Vagina (tissue), 2 donors: Measurements from ENCODE around the gene ZSCAN10. TPM values are rescaled to one million over a fixed set of nuclear protein-coding genes. Genes with fewer than 3 reads are reported as not detected.
"Not testable (repeated sequence)": the region's sequence is repeated elsewhere in the genome, so short reads cannot be mapped to it uniquely, and the experiment has no call there.

Source experiments
- DNase-seq, 2 donors: peaks; one replicate each; pipeline ENCODE4 v3.0.0-alpha.2; 2017; ENCODE audit errors: extremely low spot score in 2 of 2
- H3K27ac ChIP-seq: fragments of 200-600 bp; sonication (generic); one replicate; pipeline ENCODE4 v1.5.1; 2019
- H3K27me3 ChIP-seq: fragments of 200-600 bp; sonication (generic); one replicate; pipeline ENCODE4 v1.5.1; 2019
- H3K36me3 ChIP-seq, 2 donors: fragments of 200-600 bp; sonication (generic); one replicate each; pipeline ENCODE4 v1.5.1; 2017 to 2019
- H3K4me1 ChIP-seq: fragments of 200-600 bp; sonication (generic); one replicate; pipeline ENCODE4 v1.5.1; 2019
- H3K4me3 ChIP-seq, 2 donors: fragments of 200-600 bp; sonication (generic); 1 replicate in 1 of 2; 2 replicates in 1 of 2; pipeline ENCODE4 v1.5.1; 2016 to 2019
- H3K9me3 ChIP-seq: fragments of 200-600 bp; sonication (generic); one replicate; pipeline ENCODE4 v1.5.1; 2019
- POLR2A ChIP-seq, 2 donors: fragments of 450-650 bp; IDR thresholded peaks; one replicate each; pipeline ENCODE4 v1.6.1; 2017; ENCODE audit warnings: antibody characterized with exemption in 2 of 2, mild to moderate bottlenecking in 2 of 2, moderate library complexity in 2 of 2
- POLR2AphosphoS5 ChIP-seq, 2 donors: sonication (generic); formaldehyde crosslinking; IDR thresholded peaks; one replicate each; pipeline ENCODE4 v1.9.0; 2017; ENCODE audit warnings: antibody characterized with exemption in 2 of 2, mild to moderate bottlenecking in 2 of 2, low read depth in 1 of 2; ENCODE audit not compliant: insufficient read depth in 1 of 2
- intact Hi-C: fragments of 100-400 bp; cut with DNase I; formaldehyde crosslinking; loops from one replicate; pipeline ENCODE4 v1.15.1; 2023
- total RNA-seq: library from RNA; depleted of rRNA; stranded (reverse); fragments of >200 nt; gene quantifications from one replicate; pipeline ENCODE4 v1.2.3, GENCODE V29; 2016
- TF ChIP-seq, protein P1 (sequence below), 3 experiments: fragments of 450-650 bp in 2 of 3; fragments of 200-600 bp in 1 of 3; sonication (generic) in 1 of 3; IDR thresholded peaks; one replicate each; pipeline ENCODE4 v1.5.1; 2017 to 2019; ENCODE audit warnings: antibody characterized with exemption in 3 of 3, mild to moderate bottlenecking in 2 of 3, moderate library complexity in 2 of 3

The ZSCAN10 gene
- total RNA-seq, 1 donor from 2014 or later: not detected

DNA sequence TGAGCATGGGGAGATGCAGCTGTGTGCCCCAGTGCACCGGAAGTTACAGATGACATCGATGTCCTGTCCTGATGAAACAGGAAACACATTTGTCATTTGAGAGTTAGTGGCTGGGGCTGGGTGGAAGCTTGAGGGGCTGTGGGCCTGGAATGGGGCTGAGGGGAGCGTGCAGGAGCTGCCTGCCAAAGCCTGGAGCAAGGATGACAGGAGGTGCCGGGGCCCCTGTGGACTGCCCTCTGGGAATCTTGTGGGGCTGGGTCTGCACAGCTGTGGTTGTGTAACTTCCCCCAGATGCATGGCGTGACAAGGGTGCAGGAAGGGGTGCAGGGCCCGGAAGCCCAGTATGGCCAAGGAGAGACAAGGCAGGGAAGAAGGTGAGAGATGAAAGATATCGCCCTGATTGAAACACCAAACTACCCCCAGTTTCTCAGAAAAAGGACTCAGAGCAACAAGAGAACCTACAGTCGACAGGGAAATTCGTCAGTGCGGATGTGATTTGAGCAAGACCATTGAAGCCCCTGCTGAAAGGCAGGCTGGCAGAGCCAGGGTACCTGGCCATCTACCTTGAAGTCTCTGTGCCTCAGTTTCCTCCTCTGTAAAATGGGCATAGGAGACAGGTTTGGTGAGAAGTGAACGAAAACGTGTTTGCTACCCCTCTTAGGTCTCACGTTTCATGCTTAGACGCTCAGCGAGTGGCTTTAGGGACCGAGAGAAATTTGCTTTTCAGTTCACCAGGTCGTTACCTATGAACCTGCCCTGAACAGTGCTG is 43.9 kb downstream of the ZSCAN10 start:
- H3K9me3 ChIP-seq: no peaks in the 10 kb centered on the region
- TF ChIP-seq, protein P1, sequence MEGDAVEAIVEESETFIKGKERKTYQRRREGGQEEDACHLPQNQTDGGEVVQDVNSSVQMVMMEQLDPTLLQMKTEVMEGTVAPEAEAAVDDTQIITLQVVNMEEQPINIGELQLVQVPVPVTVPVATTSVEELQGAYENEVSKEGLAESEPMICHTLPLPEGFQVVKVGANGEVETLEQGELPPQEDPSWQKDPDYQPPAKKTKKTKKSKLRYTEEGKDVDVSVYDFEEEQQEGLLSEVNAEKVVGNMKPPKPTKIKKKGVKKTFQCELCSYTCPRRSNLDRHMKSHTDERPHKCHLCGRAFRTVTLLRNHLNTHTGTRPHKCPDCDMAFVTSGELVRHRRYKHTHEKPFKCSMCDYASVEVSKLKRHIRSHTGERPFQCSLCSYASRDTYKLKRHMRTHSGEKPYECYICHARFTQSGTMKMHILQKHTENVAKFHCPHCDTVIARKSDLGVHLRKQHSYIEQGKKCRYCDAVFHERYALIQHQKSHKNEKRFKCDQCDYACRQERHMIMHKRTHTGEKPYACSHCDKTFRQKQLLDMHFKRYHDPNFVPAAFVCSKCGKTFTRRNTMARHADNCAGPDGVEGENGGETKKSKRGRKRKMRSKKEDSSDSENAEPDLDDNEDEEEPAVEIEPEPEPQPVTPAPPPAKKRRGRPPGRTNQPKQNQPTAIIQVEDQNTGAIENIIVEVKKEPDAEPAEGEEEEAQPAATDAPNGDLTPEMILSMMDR (IDR thresholded peaks at IDR 0.05): no peak
- no peak for TF ChIP-seq POLR2A (IDR thresholded peaks at IDR 0.05)
- TF ChIP-seq POLR2AphosphoS5 (IDR thresholded peaks at IDR 0.05; ENCODE audit: insufficient read depth in 1 of 2, low read depth in 1 of 2): no peak
- intact Hi-C loops: loop anchor here (5.0 kb wide), 2 partner anchors 57 to 107 kb away; partner anchors contain the start of gene ZNF205
- no peak overlapping the region for H3K4me3 ChIP-seq
- no peak overlapping the region for H3K27ac ChIP-seq
- peaks cover 19% of the 10 kb centered on the region for H3K4me1 ChIP-seq
- no peaks in the 10 kb centered on the region for H3K27me3 ChIP-seq
- H3K36me3 ChIP-seq: no peaks in the 10 kb centered on the region
- no peak for DNase-seq

DNA sequence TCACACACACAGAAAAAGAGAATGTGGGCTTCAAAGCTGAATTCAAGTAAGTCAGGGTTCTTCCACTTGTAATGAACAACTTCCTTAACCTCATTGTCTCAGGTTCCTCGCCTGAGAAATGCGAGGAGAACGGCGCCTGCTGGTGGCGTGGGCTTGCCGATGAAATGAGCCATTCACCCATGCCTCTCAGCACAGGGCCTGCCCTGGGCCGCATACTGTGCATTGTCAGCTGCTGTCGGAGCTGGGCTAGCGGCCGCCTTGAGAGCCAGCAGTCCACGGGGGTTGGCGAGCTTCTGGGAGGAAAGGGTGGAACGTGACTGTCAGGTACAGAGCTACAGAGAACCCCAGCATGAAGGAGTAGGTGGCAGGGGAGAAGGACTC is 45.8 kb downstream of the ZSCAN10 start:
- DNase-seq, H3K27me3 ChIP-seq, intact Hi-C loops, H3K9me3 ChIP-seq, H3K27ac ChIP-seq, H3K4me3 ChIP-seq, H3K4me1 ChIP-seq, H3K36me3 ChIP-seq: not testable (repeated sequence)

DNA sequence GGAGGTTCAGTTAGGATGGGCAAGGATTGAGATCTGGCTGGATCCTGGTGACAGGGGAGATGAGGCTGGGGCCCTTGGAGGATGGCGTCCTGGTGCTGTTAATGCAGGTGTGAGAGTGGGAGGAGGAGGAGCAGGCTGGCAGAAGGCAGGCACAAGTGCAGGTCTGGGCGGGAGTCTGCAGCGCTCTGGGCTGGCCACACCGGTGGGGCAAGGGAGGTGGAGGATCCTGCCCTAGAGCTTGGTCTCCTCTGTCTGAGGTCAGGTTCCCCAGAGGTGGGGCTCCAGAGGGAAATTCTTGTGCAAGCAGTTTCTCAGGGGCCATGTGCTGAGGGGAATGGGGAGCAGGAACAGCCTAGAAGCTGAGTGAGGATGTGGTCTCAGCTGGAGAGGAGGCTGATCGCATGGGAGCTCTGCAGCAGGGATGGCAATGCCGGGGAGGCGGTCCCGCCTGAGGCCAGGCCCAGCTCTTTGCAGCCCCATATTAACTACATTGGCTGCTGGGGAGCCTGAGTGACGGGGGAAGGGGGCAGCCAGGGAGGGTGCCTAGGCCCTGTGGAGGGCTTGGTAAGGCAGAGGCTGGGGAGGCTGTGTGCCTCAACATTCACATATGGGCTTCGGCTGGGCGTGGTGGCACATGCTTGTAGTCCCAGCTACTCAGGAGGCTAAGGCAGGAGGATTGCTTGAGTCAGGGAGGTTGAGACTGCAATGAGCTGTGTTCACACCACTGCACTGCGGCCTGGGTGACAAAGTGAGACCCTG is 46.3 kb downstream of the ZSCAN10 start:
- H3K4me1 ChIP-seq, H3K36me3 ChIP-seq, H3K4me3 ChIP-seq, H3K9me3 ChIP-seq, intact Hi-C loops, DNase-seq, H3K27me3 ChIP-seq, H3K27ac ChIP-seq: not testable (repeated sequence)

DNA sequence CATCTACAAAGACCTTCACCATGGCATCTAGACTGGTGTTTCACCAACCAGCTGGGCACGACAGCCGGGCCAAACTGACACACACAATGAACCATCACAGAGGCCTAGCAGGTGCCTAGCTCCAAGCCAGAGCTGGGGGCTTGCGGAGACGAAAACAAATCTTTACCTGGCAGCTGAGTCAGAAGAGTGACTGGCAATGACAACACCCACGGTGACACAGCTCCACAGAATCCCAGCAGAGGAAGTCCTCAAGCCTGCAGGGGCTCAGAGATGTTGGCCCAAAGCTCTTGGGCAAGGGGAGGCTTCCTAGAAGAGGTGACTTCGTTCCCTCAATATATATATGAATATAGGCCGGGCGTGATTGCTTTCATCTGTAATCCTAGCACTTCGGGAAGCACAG is 47.6 kb downstream of the ZSCAN10 start:
- Histone ChIP-seq H3K9me3 (no peaks in the 10 kb centered on the region), H3K4me3 (no peak overlapping the region), H3K36me3 (no peaks in the 10 kb centered on the region), H3K27me3 (peaks cover 14% of the 10 kb centered on the region), H3K4me1 (peaks cover 9% of the 10 kb centered on the region), H3K27ac (no peak overlapping the region)
- TF ChIP-seq, protein P1 (IDR thresholded peaks at IDR 0.05): no peak
- no peak for TF ChIP-seq POLR2A (IDR thresholded peaks at IDR 0.05)
- no peak for TF ChIP-seq POLR2AphosphoS5 (IDR thresholded peaks at IDR 0.05; ENCODE audit: insufficient read depth in 1 of 2, low read depth in 1 of 2)
- no peak for DNase-seq
- intact Hi-C loops: no loop called here

DNA sequence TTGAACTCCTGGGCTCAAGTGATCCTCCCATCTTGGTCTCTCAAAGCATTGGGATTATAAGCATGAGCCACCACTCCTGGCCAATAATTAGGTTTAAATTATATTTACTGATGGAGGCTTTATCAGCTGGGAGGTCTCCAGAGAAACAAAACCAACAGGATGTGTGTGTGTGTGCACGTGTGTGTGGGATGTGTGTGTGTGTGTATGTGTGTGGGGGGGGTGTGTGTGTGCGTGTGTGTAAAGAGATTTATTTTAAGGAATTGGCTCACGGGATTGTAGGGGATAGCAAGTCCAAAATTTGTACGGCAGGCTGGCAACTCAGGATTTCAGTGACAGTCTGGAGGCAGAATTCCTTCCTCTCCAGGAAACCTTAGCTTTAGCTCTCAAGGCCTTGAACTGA is 48.1 kb downstream of the ZSCAN10 start:
- peaks cover 14% of the 10 kb centered on the region for H3K4me1 ChIP-seq
- intact Hi-C loops: no loop called here
- H3K4me3 ChIP-seq: no peak overlapping the region

More for the DNA sequence above, 48.1 kb downstream of the ZSCAN10 start:
- no peak for TF ChIP-seq POLR2AphosphoS5 (IDR thresholded peaks at IDR 0.05; ENCODE audit: insufficient read depth in 1 of 2, low read depth in 1 of 2)
- TF ChIP-seq, protein P1 (IDR thresholded peaks at IDR 0.05): no peak
- no peak for TF ChIP-seq POLR2A (IDR thresholded peaks at IDR 0.05)
- DNase-seq: no peak
- Histone ChIP-seq H3K27me3 (peaks cover 18% of the 10 kb centered on the region), H3K27ac (no peak overlapping the region), H3K9me3 (no peaks in the 10 kb centered on the region), H3K36me3 (no peaks in the 10 kb centered on the region)
